Measurements from ENCODE around the gene LAMA1. TPM values are rescaled to one million over a fixed set of nuclear protein-coding genes. Genes with fewer than 3 reads are reported as not detected.

LAMA1 gene, protein sequence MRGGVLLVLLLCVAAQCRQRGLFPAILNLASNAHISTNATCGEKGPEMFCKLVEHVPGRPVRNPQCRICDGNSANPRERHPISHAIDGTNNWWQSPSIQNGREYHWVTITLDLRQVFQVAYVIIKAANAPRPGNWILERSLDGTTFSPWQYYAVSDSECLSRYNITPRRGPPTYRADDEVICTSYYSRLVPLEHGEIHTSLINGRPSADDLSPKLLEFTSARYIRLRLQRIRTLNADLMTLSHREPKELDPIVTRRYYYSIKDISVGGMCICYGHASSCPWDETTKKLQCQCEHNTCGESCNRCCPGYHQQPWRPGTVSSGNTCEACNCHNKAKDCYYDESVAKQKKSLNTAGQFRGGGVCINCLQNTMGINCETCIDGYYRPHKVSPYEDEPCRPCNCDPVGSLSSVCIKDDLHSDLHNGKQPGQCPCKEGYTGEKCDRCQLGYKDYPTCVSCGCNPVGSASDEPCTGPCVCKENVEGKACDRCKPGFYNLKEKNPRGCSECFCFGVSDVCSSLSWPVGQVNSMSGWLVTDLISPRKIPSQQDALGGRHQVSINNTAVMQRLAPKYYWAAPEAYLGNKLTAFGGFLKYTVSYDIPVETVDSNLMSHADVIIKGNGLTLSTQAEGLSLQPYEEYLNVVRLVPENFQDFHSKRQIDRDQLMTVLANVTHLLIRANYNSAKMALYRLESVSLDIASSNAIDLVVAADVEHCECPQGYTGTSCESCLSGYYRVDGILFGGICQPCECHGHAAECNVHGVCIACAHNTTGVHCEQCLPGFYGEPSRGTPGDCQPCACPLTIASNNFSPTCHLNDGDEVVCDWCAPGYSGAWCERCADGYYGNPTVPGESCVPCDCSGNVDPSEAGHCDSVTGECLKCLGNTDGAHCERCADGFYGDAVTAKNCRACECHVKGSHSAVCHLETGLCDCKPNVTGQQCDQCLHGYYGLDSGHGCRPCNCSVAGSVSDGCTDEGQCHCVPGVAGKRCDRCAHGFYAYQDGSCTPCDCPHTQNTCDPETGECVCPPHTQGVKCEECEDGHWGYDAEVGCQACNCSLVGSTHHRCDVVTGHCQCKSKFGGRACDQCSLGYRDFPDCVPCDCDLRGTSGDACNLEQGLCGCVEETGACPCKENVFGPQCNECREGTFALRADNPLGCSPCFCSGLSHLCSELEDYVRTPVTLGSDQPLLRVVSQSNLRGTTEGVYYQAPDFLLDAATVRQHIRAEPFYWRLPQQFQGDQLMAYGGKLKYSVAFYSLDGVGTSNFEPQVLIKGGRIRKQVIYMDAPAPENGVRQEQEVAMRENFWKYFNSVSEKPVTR (N-terminal part only)
- total RNA-seq = 10 to 100 TPM in 1 of 3 donors, 1 to 10 TPM in 2; 2.7 to 20.8 (median 6.1) TPM
- long read RNA-seq, donor 1, partial matches to known transcripts = 10 of 11 reads
- long read RNA-seq, donor 1, other reads (novel, unspliced or antisense) = 1 of 11 reads
- long read RNA-seq, donor 2, partial matches to known transcripts = 20 of 21 reads
- long read RNA-seq, donor 2, other reads (novel, unspliced or antisense) = 1 of 21 reads

DNA sequence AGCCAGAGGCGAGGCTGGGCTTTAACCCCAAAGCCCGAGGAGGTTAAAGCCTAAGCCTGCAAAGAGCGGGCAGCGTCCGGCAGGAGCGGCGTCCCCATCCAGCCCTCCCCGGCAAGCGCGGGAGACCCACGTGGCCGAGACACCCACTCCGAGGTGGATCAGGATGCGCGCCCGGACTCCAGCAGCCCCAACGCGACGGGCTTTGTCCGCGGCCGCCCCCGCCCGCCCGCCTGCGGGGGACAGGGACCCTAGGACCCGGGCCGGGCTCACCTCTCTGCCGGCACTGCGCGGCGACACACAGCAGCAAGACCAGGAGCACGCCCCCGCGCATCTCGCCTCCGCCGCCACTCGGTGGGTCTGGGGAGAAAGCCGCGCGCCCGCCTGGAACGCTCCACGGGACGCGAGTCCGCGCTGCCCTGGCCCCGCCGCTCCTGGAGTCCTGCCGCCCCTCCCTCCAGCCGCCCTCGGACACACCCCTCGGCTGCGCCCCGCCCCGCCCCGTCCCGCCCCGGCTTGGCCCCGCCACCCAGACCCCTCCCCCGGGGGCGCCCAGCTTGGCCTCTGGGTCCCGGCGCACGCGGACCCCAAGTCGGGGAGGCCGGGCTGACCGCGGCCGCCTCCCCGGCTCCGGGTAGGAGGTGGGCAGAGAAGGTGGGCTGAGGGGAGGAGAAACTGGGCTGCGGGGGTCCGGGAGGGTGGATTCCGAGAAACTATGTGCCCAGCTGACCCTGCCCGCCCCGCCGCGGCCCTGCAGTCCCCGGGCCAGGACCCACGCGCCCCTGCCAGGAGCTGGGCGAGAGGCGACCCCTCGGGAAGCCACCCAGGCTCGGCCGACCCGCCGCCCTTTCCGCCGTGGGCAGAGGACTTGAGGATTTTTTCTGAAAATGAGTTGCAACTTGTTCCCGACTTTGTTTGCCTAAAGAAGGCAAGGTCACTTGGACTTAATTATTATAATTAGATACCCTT lies at the start of gene LAMA1:
TSS of gene LAMA1 (minus strand) at position 408 of the 966 bp plus-strand sequence. CDS start at position 331, 77 bp downstream.
- TF ChIP-seq, protein P1, sequence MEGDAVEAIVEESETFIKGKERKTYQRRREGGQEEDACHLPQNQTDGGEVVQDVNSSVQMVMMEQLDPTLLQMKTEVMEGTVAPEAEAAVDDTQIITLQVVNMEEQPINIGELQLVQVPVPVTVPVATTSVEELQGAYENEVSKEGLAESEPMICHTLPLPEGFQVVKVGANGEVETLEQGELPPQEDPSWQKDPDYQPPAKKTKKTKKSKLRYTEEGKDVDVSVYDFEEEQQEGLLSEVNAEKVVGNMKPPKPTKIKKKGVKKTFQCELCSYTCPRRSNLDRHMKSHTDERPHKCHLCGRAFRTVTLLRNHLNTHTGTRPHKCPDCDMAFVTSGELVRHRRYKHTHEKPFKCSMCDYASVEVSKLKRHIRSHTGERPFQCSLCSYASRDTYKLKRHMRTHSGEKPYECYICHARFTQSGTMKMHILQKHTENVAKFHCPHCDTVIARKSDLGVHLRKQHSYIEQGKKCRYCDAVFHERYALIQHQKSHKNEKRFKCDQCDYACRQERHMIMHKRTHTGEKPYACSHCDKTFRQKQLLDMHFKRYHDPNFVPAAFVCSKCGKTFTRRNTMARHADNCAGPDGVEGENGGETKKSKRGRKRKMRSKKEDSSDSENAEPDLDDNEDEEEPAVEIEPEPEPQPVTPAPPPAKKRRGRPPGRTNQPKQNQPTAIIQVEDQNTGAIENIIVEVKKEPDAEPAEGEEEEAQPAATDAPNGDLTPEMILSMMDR (IDR thresholded peaks at IDR 0.05) = no peak
- intact Hi-C loops (cut with DNase I, micrococcal nuclease) = no loop called here
- H3K9me3 ChIP-seq = no peaks in the 10 kb centered on the region
- no peak for ATAC-seq
- no peak within 1 kb of the TSS for H3K4me3 ChIP-seq
- H3K4me1 ChIP-seq (ENCODE audit: low read depth) = no peaks in the 10 kb centered on the region
- H3K36me3 ChIP-seq (ENCODE audit: low read depth) = no peaks in the 10 kb centered on the region
- no peak for DNase-seq

DNA sequence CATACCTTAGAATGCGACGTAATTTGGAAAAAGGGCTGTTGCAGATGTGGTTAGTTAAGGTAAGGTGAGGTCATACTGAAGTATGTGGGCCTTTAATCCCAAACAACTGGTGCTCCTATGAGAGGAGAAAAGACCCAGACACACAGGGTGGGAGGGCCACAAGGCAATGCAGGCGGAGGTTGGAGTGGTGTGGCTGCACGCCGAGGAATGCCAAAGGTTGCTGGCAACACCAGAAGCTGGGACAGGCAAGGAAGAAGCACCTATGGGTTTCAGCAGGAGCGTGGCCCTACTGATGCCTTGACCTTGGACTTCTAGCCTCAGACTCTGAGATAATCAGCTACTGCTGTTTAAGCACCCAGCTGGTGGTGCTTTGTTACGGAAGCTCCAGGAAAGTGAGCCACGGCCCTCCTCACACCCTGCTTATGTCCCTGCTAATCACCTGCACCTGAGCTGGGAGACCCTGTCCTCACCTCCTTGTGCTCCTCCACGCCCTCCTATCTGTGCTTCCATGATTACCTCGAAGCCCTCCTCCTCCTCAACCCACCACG lies 48.3 kb upstream of the LAMA1 start:
- H3K4me1 ChIP-seq (ENCODE audit: low read depth) = no peaks in the 10 kb centered on the region
- H3K9me3 ChIP-seq = no peaks in the 10 kb centered on the region
- H3K36me3 ChIP-seq (ENCODE audit: low read depth) = no peaks in the 10 kb centered on the region
- TF ChIP-seq, protein P1 (IDR thresholded peaks at IDR 0.05) = no peak
- no peak for ATAC-seq
- no peak overlapping the region for H3K4me3 ChIP-seq
- intact Hi-C loops (cut with DNase I, micrococcal nuclease) = no loop called here
- no peak for DNase-seq

DNA sequence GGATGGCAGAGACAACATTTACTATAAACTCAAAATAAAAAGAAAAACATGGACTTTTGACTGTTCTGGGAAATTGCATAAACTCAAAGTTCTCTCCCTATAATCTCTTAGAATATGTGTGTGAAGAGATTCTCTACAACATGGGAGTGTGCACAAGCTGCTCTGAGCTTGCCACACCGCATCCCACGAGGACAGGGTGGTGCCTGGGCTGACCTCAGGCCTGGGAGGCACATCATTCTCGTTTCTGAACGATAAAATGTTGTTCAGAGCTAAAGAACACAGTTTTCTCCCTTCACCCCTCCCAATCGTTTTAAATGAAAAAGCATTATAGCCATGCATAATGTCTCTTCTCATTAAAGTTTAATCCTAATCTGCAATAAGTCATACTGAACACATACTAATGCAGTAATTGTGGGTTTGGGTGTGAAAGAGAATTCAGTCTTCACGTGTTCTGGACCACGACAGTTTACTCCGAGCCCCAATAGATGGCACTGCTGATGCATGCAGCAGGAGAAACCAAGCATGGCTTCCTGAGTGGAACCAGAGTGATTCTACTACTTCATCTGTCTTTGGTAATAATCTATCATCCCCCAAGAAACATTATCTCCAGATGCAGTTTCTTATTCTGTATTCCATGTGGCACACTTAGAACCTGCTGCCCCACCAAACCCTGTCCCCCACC lies 46.9 kb upstream of the LAMA1 start:
- no peak for ATAC-seq
- TF ChIP-seq, protein P1 (IDR thresholded peaks at IDR 0.05) = no peak
- intact Hi-C loops (cut with DNase I, micrococcal nuclease) = no loop called here

DNA sequence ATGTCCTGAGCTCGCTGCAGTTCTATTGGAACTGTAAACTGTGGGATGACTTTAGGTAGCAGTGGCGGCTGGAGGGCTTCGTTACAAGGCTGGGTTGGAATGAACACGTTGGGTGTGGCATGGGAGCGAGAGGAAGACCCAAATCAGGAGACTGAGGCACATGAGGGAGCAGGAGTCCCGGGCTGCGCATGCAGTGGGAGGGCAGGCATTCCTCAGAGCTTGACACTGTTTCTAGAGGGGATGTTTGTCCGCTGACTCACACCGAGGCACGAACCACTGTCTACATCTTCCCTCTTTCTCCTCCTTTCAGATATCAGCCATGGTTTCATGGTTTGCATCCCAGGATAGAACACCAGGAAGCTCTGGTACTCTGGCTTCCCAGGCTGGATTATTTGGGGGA lies 40.6 kb upstream of the LAMA1 start:
- no peak overlapping the region for H3K4me3 ChIP-seq
- no peak for DNase-seq
- no peaks in the 10 kb centered on the region for H3K9me3 ChIP-seq
- TF ChIP-seq, protein P1 (IDR thresholded peaks at IDR 0.05) = no peak
- ATAC-seq = no peak
- no peaks in the 10 kb centered on the region for H3K36me3 ChIP-seq (ENCODE audit: low read depth)
- H3K4me1 ChIP-seq (ENCODE audit: low read depth) = no peaks in the 10 kb centered on the region
- intact Hi-C loops (cut with DNase I, micrococcal nuclease) = no loop called here

More for the DNA sequence above, 46.9 kb upstream of the LAMA1 start:
- Histone ChIP-seq H3K36me3 (ENCODE audit: low read depth) (no peaks in the 10 kb centered on the region), H3K4me3 (no peak overlapping the region), H3K4me1 (ENCODE audit: low read depth) (no peaks in the 10 kb centered on the region), H3K9me3 (no peaks in the 10 kb centered on the region)
- peak in 1 of 3 donors; percentile 6 for DNase-seq
